IgD-negative memory B cell (primary cell): ENCODE results near the gene RUSC2. TPM values are rescaled to one million over a fixed set of nuclear protein-coding genes. Genes with fewer than 3 reads are reported as not detected.

ENCODE experiments used
- H3K27ac Mint-ChIP-seq, 3 donors: one replicate each; pipeline ENCODE4 v1.8.0; 2020 to 2022; ENCODE audit warnings: mild to moderate bottlenecking in 3 of 3, mixed read lengths in 3 of 3, moderate library complexity in 1 of 3
- H3K27me3 Mint-ChIP-seq: one replicate; pipeline ENCODE4 v1.8.0; 2021; ENCODE audit warnings: mixed read lengths
- H3K36me3 Mint-ChIP-seq: one replicate; pipeline ENCODE4 v1.8.0; 2020; ENCODE audit warnings: mild to moderate bottlenecking, mixed read lengths
- H3K4me1 Mint-ChIP-seq, 3 donors: one replicate each; pipeline ENCODE4 v1.8.0; 2020 to 2022; ENCODE audit warnings: mixed read lengths in 3 of 3, mild to moderate bottlenecking in 1 of 3
- H3K4me3 Mint-ChIP-seq, 4 donors: one replicate each; pipeline ENCODE4 v1.8.0; 2020 to 2022; ENCODE audit warnings: mild to moderate bottlenecking in 4 of 4, mixed read lengths in 4 of 4, moderate library complexity in 3 of 4
- H3K9me3 Mint-ChIP-seq, 3 donors: one replicate each; pipeline ENCODE4 v1.8.0; 2020 to 2021; ENCODE audit warnings: mixed read lengths in 3 of 3, mild to moderate bottlenecking in 1 of 3
- polyA plus RNA-seq: library from polyadenylated mRNA; unstranded; fragments of 300-500 nt; fragmentation: Illumina TruSeq; gene quantifications from one replicate; pipeline ENCODE4 v1.2.3, GENCODE V29; 2021

RUSC2 gene
- polyA plus RNA-seq, 1 donor from 2014 or later = not detected

- Mint-ChIP-seq H3K27me3 (peaks cover 4% of the 10 kb centered on the region), H3K4me3 (no peak overlapping the region), H3K4me1 (no peaks in the 10 kb centered on the region), H3K27ac (no peak overlapping the region), H3K9me3 (peaks cover 0 to 4% (median 0%) of the 10 kb centered on the region in 3 donors), H3K36me3 (no peaks in the 10 kb centered on the region)
Observed at GRCh38 chr9:35506359-35506758, 16.4 kb downstream of the RUSC2 start.

- Mint-ChIP-seq H3K4me3 (no peak overlapping the region), H3K9me3 (peaks cover 0 to 2% (median 0%) of the 10 kb centered on the region in 3 donors), H3K27ac (no peak overlapping the region), H3K4me1 (no peaks in the 10 kb centered on the region), H3K36me3 (peaks cover 1% of the 10 kb centered on the region), H3K27me3 (peaks cover 7% of the 10 kb centered on the region)
Observed at GRCh38 chr9:35508069-35508468, 18.2 kb downstream of the RUSC2 start.

GRCh38 chr9:35510383-35510753, 20.5 kb downstream of the RUSC2 start:
- Mint-ChIP-seq H3K4me3 (no peak overlapping the region), H3K27me3 (peaks cover 7% of the 10 kb centered on the region), H3K9me3 (no peaks in the 10 kb centered on the region), H3K27ac (peak overlapping the region in 1 of 3 donors; percentile 47), H3K4me1 (no peaks in the 10 kb centered on the region), H3K36me3 (peaks cover 2% of the 10 kb centered on the region)

- H3K27ac Mint-ChIP-seq = peak overlapping the region in 1 of 3 donors; percentile 47
- H3K4me1 Mint-ChIP-seq = no peaks in the 10 kb centered on the region
- H3K4me3 Mint-ChIP-seq = no peak overlapping the region
- H3K36me3 Mint-ChIP-seq = peaks cover 2% of the 10 kb centered on the region
- peaks cover 7% of the 10 kb centered on the region for H3K27me3 Mint-ChIP-seq
- H3K9me3 Mint-ChIP-seq = no peaks in the 10 kb centered on the region
Observed at GRCh38 chr9:35510754-35511428, 21.0 kb downstream of the RUSC2 start.

- Mint-ChIP-seq H3K4me3 (no peak overlapping the region), H3K36me3 (peaks cover 2% of the 10 kb centered on the region), H3K9me3 (no peaks in the 10 kb centered on the region), H3K27ac (no peak overlapping the region), H3K27me3 (peaks cover 7% of the 10 kb centered on the region), H3K4me1 (no peaks in the 10 kb centered on the region)
Observed at GRCh38 chr9:35511453-35511852, 21.5 kb downstream of the RUSC2 start.

- peaks cover 2% of the 10 kb centered on the region for H3K27me3 Mint-ChIP-seq
- H3K27ac Mint-ChIP-seq = no peak overlapping the region
- H3K4me3 Mint-ChIP-seq = no peak overlapping the region
- H3K4me1 Mint-ChIP-seq = no peaks in the 10 kb centered on the region
- peaks cover 2% of the 10 kb centered on the region for H3K36me3 Mint-ChIP-seq
- H3K9me3 Mint-ChIP-seq = no peaks in the 10 kb centered on the region
Observed at GRCh38 chr9:35515766-35516165, 25.9 kb downstream of the RUSC2 start.

- Mint-ChIP-seq H3K27ac (no peak overlapping the region), H3K9me3 (no peaks in the 10 kb centered on the region), H3K4me1 (no peaks in the 10 kb centered on the region), H3K4me3 (no peak overlapping the region), H3K27me3 (peaks cover 2% of the 10 kb centered on the region), H3K36me3 (peaks cover 2% of the 10 kb centered on the region)
Observed at GRCh38 chr9:35516479-35516878, 26.6 kb downstream of the RUSC2 start.

GRCh38 chr9:35517131-35517530, 27.2 kb downstream of the RUSC2 start:
- no peaks in the 10 kb centered on the region for H3K9me3 Mint-ChIP-seq
- H3K27me3 Mint-ChIP-seq = peaks cover 2% of the 10 kb centered on the region
- peaks cover 2% of the 10 kb centered on the region for H3K36me3 Mint-ChIP-seq
- H3K4me3 Mint-ChIP-seq = no peak overlapping the region
- no peaks in the 10 kb centered on the region for H3K4me1 Mint-ChIP-seq
- H3K27ac Mint-ChIP-seq = no peak overlapping the region

- Mint-ChIP-seq H3K27me3 (peaks cover under 1% of the 10 kb centered on the region), H3K9me3 (no peaks in the 10 kb centered on the region), H3K27ac (no peak overlapping the region), H3K4me3 (no peak overlapping the region), H3K4me1 (no peaks in the 10 kb centered on the region), H3K36me3 (peaks cover 2% of the 10 kb centered on the region)
Observed at GRCh38 chr9:35517552-35518224, 27.8 kb downstream of the RUSC2 start.

GRCh38 chr9:35518225-35518821, 28.4 kb downstream of the RUSC2 start:
- H3K4me3 Mint-ChIP-seq = no peak overlapping the region
- H3K27me3 Mint-ChIP-seq = no peaks in the 10 kb centered on the region
- H3K36me3 Mint-ChIP-seq = no peaks in the 10 kb centered on the region
- H3K9me3 Mint-ChIP-seq = no peaks in the 10 kb centered on the region
- H3K4me1 Mint-ChIP-seq = no peaks in the 10 kb centered on the region
- H3K27ac Mint-ChIP-seq = no peak overlapping the region

GRCh38 chr9:35518981-35519679, 29.2 kb downstream of the RUSC2 start:
- no peaks in the 10 kb centered on the region for H3K36me3 Mint-ChIP-seq
- no peaks in the 10 kb centered on the region for H3K9me3 Mint-ChIP-seq
- H3K4me1 Mint-ChIP-seq = no peaks in the 10 kb centered on the region
- no peak overlapping the region for H3K4me3 Mint-ChIP-seq
- H3K27ac Mint-ChIP-seq = no peak overlapping the region
- H3K27me3 Mint-ChIP-seq = no peaks in the 10 kb centered on the region

- no peaks in the 10 kb centered on the region for H3K36me3 Mint-ChIP-seq
- H3K4me1 Mint-ChIP-seq = no peaks in the 10 kb centered on the region
- no peak overlapping the region for H3K4me3 Mint-ChIP-seq
- H3K27ac Mint-ChIP-seq = no peak overlapping the region
- H3K27me3 Mint-ChIP-seq = no peaks in the 10 kb centered on the region
- no peaks in the 10 kb centered on the region for H3K9me3 Mint-ChIP-seq
Observed at GRCh38 chr9:35519692-35520363, 29.9 kb downstream of the RUSC2 start.

GRCh38 chr9:35520364-35520710, 30.4 kb downstream of the RUSC2 start:
- no peaks in the 10 kb centered on the region for H3K4me1 Mint-ChIP-seq
- no peak overlapping the region for H3K4me3 Mint-ChIP-seq
- H3K36me3 Mint-ChIP-seq = no peaks in the 10 kb centered on the region
- no peaks in the 10 kb centered on the region for H3K9me3 Mint-ChIP-seq
- no peak overlapping the region for H3K27ac Mint-ChIP-seq
- no peaks in the 10 kb centered on the region for H3K27me3 Mint-ChIP-seq

- Mint-ChIP-seq H3K27me3 (no peaks in the 10 kb centered on the region), H3K4me3 (no peak overlapping the region), H3K9me3 (no peaks in the 10 kb centered on the region), H3K27ac (peak overlapping the region in 1 of 3 donors; percentile 36), H3K36me3 (no peaks in the 10 kb centered on the region), H3K4me1 (no peaks in the 10 kb centered on the region)
Observed at GRCh38 chr9:35521708-35522107, 31.8 kb downstream of the RUSC2 start.

GRCh38 chr9:35522187-35522586, 32.3 kb downstream of the RUSC2 start:
- Mint-ChIP-seq H3K27me3 (no peaks in the 10 kb centered on the region), H3K9me3 (no peaks in the 10 kb centered on the region), H3K27ac (no peak overlapping the region)

More at GRCh38 chr9:35522187-35522586, 32.3 kb downstream of the RUSC2 start:
- Mint-ChIP-seq H3K4me3 (no peak overlapping the region), H3K36me3 (no peaks in the 10 kb centered on the region), H3K4me1 (peaks cover 0 to 2% (median 0%) of the 10 kb centered on the region in 3 donors)
